OCI-LY7 (cell line): ENCODE measurements around the gene KCTD5. TPM values are rescaled to one million over a fixed set of nuclear protein-coding genes. Genes with fewer than 3 reads are reported as not detected.

Experiments used
- BruUV-seq: library from RNA; stranded (reverse); fragments of 400-500 nt; replicated peaks from 2 replicates; lab custom pipeline; 2021; lab: Mats Ljungman, UMichigan
- CTCF ChIA-PET: fragments of 300-600 bp; sonication (Branson Sonifier 250); formaldehyde crosslinking; loops from one replicate; lab custom pipeline; 2022; ENCODE audit warnings: antibody characterized with exemption; ENCODE audit not compliant: unreplicated experiment; lab: Charles Lee
- POLR2A ChIA-PET: fragments of 300-600 bp; sonication (Branson Sonifier 250); formaldehyde crosslinking; loops from one replicate; lab custom pipeline; 2022; ENCODE audit warnings: antibody characterized with exemption; lab: Charles Lee
- DNase-seq: peaks from one replicate; pipeline ENCODE4 v3.0.0-alpha.2; 2015; ENCODE audit warnings: low spot score
- H2AFZ ChIP-seq: fragments of 200-600 bp; sonication (generic), shearing (Covaris generic); 2 replicates; pipeline ENCODE4 v1.6.1; 2014; ENCODE audit warnings: mild to moderate bottlenecking, antibody characterized with exemption, low read length, moderate library complexity
- H3K27ac ChIP-seq: fragments of 200-600 bp; sonication (generic); 2 replicates; pipeline ENCODE4 v1.5.1; 2014; ENCODE audit warnings: mixed run types, low read depth, mild to moderate bottlenecking, moderate library complexity, low read length, inconsistent platforms; ENCODE audit not compliant: poor library complexity, severe bottlenecking
- H3K36me3 ChIP-seq: fragments of 200-600 bp; sonication (generic); 2 replicates; pipeline ENCODE4 v1.6.1; 2014; ENCODE audit warnings: mild to moderate bottlenecking, antibody characterized with exemption, low read length, moderate library complexity, mixed read lengths; ENCODE audit not compliant: insufficient read depth
- H3K4me1 ChIP-seq: fragments of 200-600 bp; sonication (generic); 2 replicates; pipeline ENCODE4 v1.5.1; 2014; ENCODE audit warnings: mild to moderate bottlenecking, low read length; ENCODE audit not compliant: insufficient read depth, poor library complexity, severe bottlenecking
- H3K4me2 ChIP-seq: fragments of 200-600 bp; sonication (generic); 2 replicates; pipeline ENCODE4 v1.6.1; 2014; ENCODE audit warnings: mild to moderate bottlenecking, low read length
- H3K4me3 ChIP-seq: fragments of 200-600 bp; sonication (generic); 2 replicates; pipeline ENCODE4 v1.5.1; 2014; ENCODE audit warnings: mild to moderate bottlenecking, low read depth, low read length; ENCODE audit not compliant: poor library complexity, severe bottlenecking
- H3K79me2 ChIP-seq: fragments of 200-600 bp; sonication (generic); 2 replicates; pipeline ENCODE4 v1.6.1; 2016; ENCODE audit warnings: low read depth, mild to moderate bottlenecking, low read length, moderate library complexity, mixed read lengths; ENCODE audit not compliant: insufficient read depth
- H3K9me2 ChIP-seq: fragments of 200-600 bp; sonication (generic); 2 replicates; pipeline ENCODE4 v1.6.1; 2016; ENCODE audit warnings: mild to moderate bottlenecking, low read length, mixed read lengths; ENCODE audit not compliant: insufficient read depth
- H3K9me3 ChIP-seq: fragments of 200-600 bp; sonication (generic); 2 replicates; pipeline ENCODE4 v1.6.1; 2014; ENCODE audit warnings: mild to moderate bottlenecking, mixed run types, low read length, mixed read lengths
- H4K20me1 ChIP-seq: fragments of 200-600 bp; sonication (generic); 2 replicates; pipeline ENCODE4 v1.6.1; 2014; ENCODE audit warnings: mild to moderate bottlenecking, antibody characterized with exemption, low read length, moderate library complexity, mixed read lengths; ENCODE audit not compliant: insufficient read depth
- EZH2phosphoT487 ChIP-seq: fragments of 200-600 bp; sonication (generic); IDR thresholded peaks from 2 replicates; pipeline ENCODE4 v1.6.1; 2018; ENCODE audit warnings: low read depth, borderline replicate concordance, mild to moderate bottlenecking, mixed run types, antibody characterized with exemption, low read length, moderate library complexity, mixed read lengths
- intact Hi-C: fragments of 100-400 bp; cut with micrococcal nuclease; formaldehyde crosslinking; loops from one replicate; pipeline ENCODE4 v1.10.0; 2022; ENCODE audit not compliant: unreplicated experiment
- total RNA-seq, 2 experiments: library from RNA; depleted of rRNA in 1 of 2; stranded (reverse); fragments of >200 nt in 1 of 2; shearing (Covaris generic) in 1 of 2; gene quantifications; 2 replicates each; pipeline ENCODE4 v1.2.3, GENCODE V29; 2014 to 2022
- TF ChIP-seq, protein P1 (sequence below): fragments of 200-600 bp; sonication (generic); conservative IDR thresholded peaks from 2 replicates; pipeline ENCODE4 v1.5.1; 2014; ENCODE audit warnings: mild to moderate bottlenecking, antibody characterized with exemption, low read length, moderate library complexity, mixed read lengths

Gene KCTD5
- total RNA-seq, 2 experiments from 2014 or later = 25.8 to 34.6 TPM

DNA sequence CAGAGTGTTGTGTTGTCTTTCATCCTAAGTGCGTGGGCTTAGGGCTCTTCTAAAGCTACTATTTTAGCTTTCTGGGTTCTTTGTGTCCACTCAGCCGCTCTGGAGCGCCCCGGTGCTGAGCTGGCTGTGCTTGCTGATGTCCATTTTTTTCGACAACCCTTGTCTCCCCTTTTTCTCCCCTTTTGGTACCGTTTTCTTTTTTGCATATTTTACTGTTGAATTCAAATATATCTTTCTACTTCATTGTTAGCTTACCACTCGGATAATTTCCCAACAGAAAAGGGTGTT is 71.4 kb downstream of the KCTD5 start:
- Histone ChIP-seq H3K4me1 (peaks cover 35% of the 10 kb centered on the region), H3K36me3 (peaks cover 65% of the 10 kb centered on the region), H3K9me3 (no peaks in the 10 kb centered on the region), H3K9me2 (no peaks in the 10 kb centered on the region), H4K20me1 (peaks cover 36% of the 10 kb centered on the region), H3K27ac (peak overlapping the region; percentile 95), H3K4me2 (peak overlapping the region; percentile 83), H3K79me2 (peaks cover 77% of the 10 kb centered on the region), H2AFZ (no peak overlapping the region), H3K4me3 (peak overlapping the region; percentile 99)
- peak; percentile 21 for DNase-seq
- POLR2A ChIA-PET = interaction anchor here (0.6 kb wide), 1 partner anchor 19 kb away, joined by 8 read pairs; no protein-coding TSS in a partner anchor
- intact Hi-C loops = loop anchor here (2.0 to 10.0 kb wide), 3 partner anchors 23 to 219 kb away; partner anchors contain the start of genes CEMP1, ELOB and PDPK1
- TF ChIP-seq EZH2phosphoT487 = no peak
- TF ChIP-seq, protein P1, sequence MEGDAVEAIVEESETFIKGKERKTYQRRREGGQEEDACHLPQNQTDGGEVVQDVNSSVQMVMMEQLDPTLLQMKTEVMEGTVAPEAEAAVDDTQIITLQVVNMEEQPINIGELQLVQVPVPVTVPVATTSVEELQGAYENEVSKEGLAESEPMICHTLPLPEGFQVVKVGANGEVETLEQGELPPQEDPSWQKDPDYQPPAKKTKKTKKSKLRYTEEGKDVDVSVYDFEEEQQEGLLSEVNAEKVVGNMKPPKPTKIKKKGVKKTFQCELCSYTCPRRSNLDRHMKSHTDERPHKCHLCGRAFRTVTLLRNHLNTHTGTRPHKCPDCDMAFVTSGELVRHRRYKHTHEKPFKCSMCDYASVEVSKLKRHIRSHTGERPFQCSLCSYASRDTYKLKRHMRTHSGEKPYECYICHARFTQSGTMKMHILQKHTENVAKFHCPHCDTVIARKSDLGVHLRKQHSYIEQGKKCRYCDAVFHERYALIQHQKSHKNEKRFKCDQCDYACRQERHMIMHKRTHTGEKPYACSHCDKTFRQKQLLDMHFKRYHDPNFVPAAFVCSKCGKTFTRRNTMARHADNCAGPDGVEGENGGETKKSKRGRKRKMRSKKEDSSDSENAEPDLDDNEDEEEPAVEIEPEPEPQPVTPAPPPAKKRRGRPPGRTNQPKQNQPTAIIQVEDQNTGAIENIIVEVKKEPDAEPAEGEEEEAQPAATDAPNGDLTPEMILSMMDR = peak; percentile 20; the same call in 1 of the 2 replicates
- BruUV-seq = no TSS peak
- CTCF ChIA-PET = no interaction called here

DNA sequence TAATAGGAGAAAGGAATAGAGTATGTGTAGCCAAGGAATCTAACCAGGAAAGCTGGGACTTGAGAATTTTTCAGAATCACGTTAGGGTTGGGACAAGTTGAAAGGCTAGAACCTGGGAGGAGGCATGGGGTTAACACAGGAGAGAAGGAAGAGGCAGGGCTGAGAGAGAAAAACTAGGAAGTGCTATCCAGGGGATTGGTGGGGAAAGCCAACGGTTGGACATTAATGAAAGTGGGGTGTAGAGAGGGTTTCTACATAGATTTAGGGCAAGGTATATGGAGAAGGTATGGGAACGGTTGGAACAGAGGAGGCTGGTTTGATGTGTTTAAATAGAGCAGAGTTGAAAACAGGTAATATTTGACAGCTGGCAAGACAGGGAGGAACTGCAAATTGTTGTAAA is 72.8 kb downstream of the KCTD5 start:
- Histone ChIP-seq H3K4me3 (peak overlapping the region; percentile 99), H3K36me3 (peaks cover 72% of the 10 kb centered on the region), H3K9me3 (no peaks in the 10 kb centered on the region), H3K4me2 (peak overlapping the region; percentile 83), H3K79me2 (peaks cover 86% of the 10 kb centered on the region), H3K27ac (no peak overlapping the region), H4K20me1 (peaks cover 40% of the 10 kb centered on the region), H3K4me1 (peaks cover 34% of the 10 kb centered on the region), H2AFZ (no peak overlapping the region), H3K9me2 (no peaks in the 10 kb centered on the region)
- TF ChIP-seq EZH2phosphoT487 = no peak
- TF ChIP-seq, protein P1 = no peak
- no TSS peak for BruUV-seq
- ChIA-PET POLR2A (no interaction called here), CTCF (no interaction called here)
- intact Hi-C loops = loop anchor here (10.0 kb wide), 1 partner anchor 220 kb away; the partner anchor contains the start of genes CEMP1 and PDPK1
- DNase-seq = no peak

DNA sequence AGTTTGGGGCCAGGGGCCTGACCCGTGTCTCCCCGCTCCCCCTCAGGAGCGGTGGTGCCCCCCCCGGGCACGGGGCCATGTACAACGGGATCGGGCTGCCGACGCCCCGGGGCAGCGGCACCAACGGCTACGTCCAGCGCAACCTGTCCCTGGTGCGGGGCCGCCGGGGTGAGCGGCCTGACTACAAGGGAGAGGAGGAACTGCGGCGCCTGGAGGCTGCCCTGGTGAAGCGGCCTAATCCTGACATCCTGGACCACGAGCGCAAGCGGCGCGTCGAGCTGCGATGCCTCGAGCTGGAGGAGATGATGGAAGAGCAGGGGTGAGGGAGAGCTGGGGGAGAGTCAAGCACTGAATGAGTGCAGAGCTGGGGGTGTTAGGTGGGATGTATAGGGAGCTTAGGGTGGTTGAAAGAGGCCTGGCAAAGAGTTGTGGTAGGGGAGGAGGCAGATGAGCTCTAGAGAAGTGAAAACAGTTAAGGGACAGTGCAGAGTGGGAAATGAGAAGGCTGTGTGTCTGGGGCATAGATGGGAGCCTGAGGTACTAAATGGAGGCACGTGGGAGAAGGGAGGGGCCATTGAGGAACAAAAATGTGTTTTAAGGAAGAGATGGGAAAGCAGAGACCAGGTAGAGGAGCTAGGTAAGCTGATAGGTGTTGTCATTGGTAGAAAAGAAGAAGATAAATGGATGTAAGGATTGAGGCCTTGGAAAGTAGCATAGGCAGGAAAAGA is 74.1 kb downstream of the KCTD5 start:
- no TSS peak for BruUV-seq
- intact Hi-C loops = loop anchor here (10.0 kb wide), 1 partner anchor 222 kb away; the partner anchor contains the start of genes CEMP1 and PDPK1

More for the DNA sequence above, 74.1 kb downstream of the KCTD5 start:
- TF ChIP-seq, protein P1 = no peak
- TF ChIP-seq EZH2phosphoT487 = no peak
- ChIA-PET CTCF (no interaction called here), POLR2A (no interaction called here)
- Histone ChIP-seq H3K4me1 (peaks cover 21% of the 10 kb centered on the region), H3K4me2 (no peak overlapping the region), H3K9me3 (no peaks in the 10 kb centered on the region), H4K20me1 (peaks cover 40% of the 10 kb centered on the region), H3K79me2 (peaks cover 85% of the 10 kb centered on the region), H2AFZ (no peak overlapping the region), H3K36me3 (peaks cover 85% of the 10 kb centered on the region), H3K4me3 (no peak overlapping the region), H3K9me2 (no peaks in the 10 kb centered on the region), H3K27ac (no peak overlapping the region)
- no peak for DNase-seq
